GM18907 (cell line): ENCODE measurements around the gene NUP93.
"Not testable (repeated sequence)": the region's sequence is repeated elsewhere in the genome, so short reads cannot be mapped to it uniquely, and the experiment has no call there.

ENCODE experiments used
- ATAC-seq: cut with Tn5 transposase; IDR thresholded peaks from one replicate; pipeline ENCODE4 v1.9.1; 2021; ENCODE audit warnings: mild to moderate bottlenecking, moderate library complexity; ENCODE audit not compliant: unreplicated experiment

The NUP93 gene

DNA sequence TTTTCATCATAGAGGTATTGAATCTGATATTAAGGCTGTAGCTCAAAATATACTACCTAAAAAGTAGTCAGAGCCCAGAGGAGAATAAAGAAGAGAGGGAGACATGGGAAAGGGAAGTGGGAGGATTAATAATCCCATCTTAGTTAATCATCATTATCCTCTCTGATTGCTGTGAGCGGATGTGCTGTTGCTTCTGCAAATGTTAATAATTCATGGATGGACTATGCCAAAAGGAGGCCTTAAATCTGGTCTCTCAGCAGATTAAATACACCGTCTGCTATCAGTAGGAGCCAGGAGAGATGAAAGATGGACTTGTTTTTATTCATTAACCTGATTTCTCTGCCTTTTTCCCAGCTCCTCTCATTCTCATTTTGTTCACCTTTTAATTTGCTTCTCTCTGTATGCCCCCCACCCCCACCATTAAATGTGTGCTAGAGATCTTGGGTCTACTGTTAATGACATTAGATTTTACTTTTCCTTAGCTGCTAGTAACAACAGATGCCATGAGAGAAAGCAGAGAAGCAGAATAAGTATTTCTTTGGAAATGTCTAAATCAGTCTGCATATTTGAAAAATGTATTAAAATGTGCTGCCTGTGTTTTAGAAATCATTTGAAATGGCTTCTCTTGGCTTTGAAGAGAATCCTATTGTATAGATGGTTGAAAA, 44.2 kb downstream of the NUP93 start:
- no peak for ATAC-seq

DNA sequence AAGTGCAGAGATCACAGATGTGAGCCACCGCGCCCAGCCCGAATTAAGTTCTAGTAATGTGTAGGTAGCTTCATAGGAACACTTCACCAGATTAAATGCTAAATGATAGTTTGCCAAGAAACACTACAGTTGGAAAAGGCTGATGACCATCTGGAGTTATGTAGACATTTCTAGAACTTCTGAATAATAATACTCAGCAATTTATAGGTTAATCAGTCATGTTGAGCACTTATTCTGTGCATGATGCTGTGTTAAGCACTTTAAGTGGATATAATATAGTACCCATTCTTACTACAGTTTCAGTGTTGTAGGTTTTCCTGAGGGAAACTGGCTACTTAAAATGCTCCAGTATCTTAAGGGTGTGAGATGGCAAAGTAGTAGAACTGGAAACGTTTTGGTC, 45.2 kb downstream of the NUP93 start:
- no peak for ATAC-seq

- ATAC-seq: no peak
Measured at GRCh38 chr16:56776562-56776961, 46.6 kb downstream of the NUP93 start.

DNA sequence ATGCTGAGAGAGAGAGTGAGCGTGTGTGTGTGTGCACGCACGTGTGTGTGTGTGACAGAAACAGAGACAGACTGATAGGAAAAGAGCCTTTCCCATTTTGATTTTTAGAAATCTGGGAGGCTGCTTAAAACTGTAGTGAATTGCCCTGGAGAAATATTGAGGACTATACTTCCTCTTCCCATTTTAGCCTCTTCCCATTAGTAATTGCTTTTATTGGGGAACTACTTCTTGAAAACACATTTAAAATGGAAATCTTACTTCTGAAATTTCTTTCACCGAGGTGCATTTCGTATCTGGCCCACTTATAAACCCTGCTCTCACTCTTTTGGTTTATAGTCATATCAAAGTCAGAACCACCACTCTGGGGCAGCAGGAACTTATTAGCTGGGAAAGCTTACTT, 47.1 kb downstream of the NUP93 start:
- ATAC-seq: no peak

DNA sequence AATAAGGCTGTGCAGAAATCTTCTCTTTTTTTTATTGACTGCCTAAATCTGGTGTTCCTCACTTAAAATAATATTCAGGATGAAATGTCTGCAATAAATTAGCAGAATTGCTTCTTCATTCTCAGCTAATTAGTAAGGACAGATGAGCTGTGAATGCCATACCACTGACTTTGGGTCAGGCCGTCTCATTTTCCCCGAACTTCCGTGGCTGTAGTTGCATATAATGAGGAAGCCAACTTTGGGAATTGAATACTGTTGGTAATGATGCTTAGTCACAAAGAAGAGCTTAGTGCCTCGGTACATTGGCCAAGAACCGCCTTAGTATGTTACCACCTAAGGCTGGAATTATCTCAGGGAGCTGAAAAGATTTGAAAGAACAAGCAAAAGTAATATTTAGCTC, 47.6 kb downstream of the NUP93 start:
- ATAC-seq: no peak

- ATAC-seq: no peak
Measured at GRCh38 chr16:56779906-56780305, 50.0 kb downstream of the NUP93 start.

GRCh38 chr16:56780646-56781045, 50.7 kb downstream of the NUP93 start:
- no peak for ATAC-seq

GRCh38 chr16:56781528-56781961, 51.6 kb downstream of the NUP93 start:
- ATAC-seq: no peak

DNA sequence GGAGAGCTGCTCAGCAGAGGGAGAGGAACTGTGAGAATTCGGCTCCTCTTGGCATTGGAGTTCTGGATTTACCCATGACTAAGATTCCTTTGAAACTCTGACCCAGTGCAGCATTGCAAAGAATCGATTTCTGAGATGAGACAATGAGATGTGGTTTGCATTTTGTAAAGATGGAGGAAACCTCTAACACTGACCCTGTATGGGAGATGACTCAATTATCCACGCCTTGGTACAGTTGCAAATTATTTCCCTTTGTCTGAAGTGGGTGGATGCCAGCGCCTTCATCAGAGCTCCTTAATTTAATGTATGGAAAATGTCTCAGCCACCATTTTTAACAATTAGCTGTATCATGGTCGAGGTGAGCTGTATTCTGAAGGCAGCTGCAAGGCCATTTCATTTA, 53.4 kb downstream of the NUP93 start:
- no peak for ATAC-seq

DNA sequence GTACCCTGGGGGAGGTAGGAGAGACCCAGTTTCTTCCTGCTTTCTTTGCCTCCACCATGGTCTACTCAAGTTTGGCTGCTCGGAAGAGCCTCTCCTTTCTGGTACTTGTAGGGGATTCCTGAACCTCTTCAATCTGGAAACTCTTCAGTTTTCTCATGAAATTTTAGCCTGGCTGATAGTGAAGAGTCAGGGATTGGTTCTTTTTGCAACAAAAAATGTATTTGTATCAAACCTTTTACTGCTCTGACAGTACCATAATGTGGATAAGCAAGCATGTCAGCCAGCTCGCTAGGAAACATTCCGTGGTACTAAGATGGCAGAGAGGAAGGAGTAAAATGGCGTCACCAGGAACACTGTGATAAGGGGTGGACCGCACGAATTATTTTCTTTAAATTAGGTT, 55.4 kb downstream of the NUP93 start:
- ATAC-seq: no peak

- ATAC-seq: no peak
Measured at GRCh38 chr16:56787167-56787566, 57.2 kb downstream of the NUP93 start.

DNA sequence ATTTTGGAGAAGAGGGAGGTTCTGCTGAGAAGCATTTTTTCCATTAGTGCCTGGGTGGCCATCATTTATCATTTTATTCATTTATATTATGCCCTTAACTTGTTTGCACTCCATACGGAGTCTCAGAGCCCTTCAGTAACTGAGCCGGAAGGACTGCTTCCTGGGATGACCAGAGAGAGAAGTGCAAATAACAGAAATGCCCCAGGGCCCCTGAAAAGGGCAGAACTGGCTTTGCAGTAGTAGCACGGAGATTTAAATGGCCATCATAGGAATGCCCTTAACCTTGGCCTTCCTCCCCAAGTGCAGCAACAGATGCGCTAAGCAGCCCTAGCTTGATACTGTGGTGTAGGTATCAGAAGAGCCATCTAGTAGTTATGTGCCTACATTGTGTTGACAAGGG, 58.5 kb downstream of the NUP93 start:
- no peak for ATAC-seq

GRCh38 chr16:56789360-56789759, 59.4 kb downstream of the NUP93 start:
- no peak for ATAC-seq

DNA sequence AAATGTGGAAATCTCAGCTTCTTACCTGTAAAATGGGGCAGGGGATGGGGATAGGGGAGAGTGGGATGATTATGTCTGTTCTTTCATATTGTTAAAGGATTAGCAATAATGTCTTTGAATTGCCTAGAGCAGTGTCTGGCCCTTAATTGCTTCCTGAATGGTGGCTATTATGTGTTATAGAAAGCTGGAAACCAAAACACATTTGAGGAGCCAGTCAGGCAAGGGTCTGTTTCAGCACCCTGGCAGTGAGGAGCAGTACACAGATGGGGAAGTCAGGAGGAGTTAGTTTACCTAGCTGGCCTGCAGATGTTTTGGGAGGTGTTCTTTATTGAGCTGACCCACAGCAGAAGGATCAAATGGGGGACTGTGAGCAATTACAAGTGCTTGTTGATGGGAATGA, 63.0 kb downstream of the NUP93 start:
- no peak for ATAC-seq

DNA sequence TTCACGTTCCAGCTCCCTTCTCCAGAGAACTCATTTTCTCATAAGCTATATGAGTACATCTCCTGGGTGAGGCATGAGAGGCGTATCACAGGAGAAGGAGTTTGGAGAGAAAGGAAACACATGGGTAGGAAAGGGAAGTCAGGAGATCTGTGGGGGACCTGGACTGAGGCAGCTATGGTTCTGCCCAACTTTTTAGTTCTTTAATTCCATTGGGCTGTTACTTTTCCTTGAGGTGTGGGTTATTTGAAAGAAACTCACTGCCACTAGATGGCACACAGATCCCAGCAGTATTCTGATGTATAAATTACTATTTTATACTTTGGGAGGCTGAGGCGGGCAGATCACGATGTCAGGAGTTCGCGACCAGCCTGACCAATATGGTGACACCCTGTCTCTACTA, 63.6 kb downstream of the NUP93 start:
- no peak for ATAC-seq

DNA sequence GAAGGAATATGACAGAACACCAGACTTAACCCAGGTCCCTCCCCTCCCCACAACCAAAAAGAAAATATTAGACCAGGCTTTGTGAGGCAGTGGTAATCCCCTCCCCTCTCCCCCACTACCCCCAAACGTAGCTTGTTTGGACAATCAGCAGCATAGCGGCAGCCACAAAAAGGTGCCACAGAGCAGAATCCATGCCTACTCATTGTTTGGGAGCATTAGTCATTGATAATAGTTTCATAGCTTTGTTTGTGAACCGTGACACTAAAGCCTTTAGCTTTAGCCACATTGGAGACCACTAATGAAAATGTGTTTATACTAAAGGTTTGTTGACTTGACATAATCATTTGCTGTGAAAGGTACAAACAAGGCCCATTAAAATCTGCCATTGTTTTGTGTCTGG, 65.1 kb downstream of the NUP93 start:
- no peak for ATAC-seq

DNA sequence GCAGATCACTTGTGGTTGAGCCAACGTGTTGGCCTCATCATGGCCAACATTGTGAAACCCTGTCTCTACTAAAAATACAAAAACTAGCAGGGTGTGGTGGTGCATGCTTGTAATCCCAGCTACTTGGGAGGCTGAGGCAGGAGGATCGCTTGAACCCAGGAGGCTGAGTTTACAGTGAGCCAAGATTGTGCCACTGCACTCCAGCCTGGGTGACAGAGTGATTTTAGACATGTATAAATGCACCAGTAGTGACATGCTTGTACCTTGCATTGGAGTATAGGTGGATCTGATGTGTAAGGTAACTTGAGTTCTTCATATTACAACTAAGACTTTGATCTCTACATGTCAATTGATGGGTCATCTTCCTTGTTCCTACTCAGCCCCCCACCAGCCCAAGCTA, 67.1 kb downstream of the NUP93 start:
- not testable (repeated sequence) for ATAC-seq

DNA sequence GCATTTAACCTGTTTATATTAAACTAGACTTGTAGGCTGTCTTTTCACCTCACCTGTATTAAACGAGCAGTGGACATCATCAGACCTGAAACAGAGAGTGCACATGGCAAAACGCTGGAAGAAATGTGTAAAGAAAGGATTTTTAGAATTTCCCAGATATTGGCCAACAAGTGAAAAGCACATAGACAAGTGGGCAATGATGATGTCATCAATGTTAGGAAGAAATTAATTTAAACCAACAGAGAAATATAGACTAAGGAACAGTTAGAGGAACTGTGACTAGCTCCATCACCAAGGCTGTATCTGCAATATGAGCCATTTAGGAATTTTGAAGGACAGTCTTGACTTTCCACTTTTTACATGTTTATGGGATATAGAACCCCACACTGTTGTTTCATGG, 67.9 kb downstream of the NUP93 start:
- no peak for ATAC-seq

GRCh38 chr16:56798955-56799354, 69.0 kb downstream of the NUP93 start:
- no peak for ATAC-seq

DNA sequence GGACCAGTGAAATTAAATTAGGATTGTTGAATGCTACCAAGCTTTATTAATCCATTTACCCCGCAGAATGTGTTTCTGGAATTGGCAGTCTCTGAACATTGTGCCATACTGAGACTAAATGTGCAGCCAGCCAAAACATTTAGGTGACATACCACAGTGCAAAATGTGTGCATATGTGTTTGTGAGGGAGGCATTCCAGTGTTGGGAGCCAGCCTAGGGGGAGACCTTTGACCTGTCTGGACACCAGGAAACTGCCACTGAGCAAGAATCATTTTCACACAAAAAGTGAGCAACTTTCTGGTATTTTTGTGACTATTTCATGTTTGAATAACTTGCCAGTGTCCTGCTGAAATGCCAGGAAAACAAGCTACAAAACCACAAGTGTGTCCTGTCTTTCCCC, 70.4 kb downstream of the NUP93 start:
- ATAC-seq: no peak

- ATAC-seq: no peak
Measured at GRCh38 chr16:56801762-56802161, 71.8 kb downstream of the NUP93 start.

GRCh38 chr16:56807011-56807675, 77.2 kb downstream of the NUP93 start:
- no peak for ATAC-seq

- ATAC-seq: not testable (repeated sequence)
Measured at GRCh38 chr16:56807676-56808067, 77.7 kb downstream of the NUP93 start.
